ENCODE results near the gene SP9.

GRCh38 chr2:174322746-174323145, 12.0 kb upstream of the SP9 start:
- TF ChIP-seq EP300 (IDR thresholded peaks at IDR 0.05): no peak
- no peak for TF ChIP-seq POLR2A (IDR thresholded peaks at IDR 0.05)
- no peak for TF ChIP-seq CTCF (IDR thresholded peaks at IDR 0.05)
- TF ChIP-seq POLR2AphosphoS5 (IDR thresholded peaks at IDR 0.05): no peak

Measured in gastroesophageal sphincter (tissue), 3 donors.